ENCODE data around the gene GSK3A.

DNA sequence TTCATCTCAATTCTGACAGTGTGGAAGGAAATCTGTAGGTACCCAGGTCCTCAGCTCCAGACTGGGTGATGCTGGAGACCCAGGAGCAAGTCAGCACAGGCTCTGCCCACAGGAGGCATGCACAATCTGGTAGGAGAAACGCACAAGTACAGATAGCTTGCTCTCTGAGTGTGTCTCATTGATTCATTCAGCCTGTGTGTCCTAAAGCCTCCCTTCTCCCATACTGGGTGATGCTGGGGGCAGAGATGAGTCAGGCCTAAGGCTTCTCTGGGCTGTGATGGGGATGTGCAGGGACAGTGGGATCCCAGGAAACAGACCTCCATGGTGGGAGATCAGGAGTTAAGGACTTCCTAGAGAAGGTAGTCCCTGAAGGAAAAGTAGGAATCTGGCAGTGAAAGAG, 15.5 kb downstream of the GSK3A start:
- no peak for TF ChIP-seq YY1 (IDR thresholded peaks at IDR 0.05; ENCODE audit: insufficient read depth, insufficient read length)
- TF ChIP-seq ZNF274 (IDR thresholded peaks at IDR 0.05; ENCODE audit: low read depth, low read length) = no peak
- no peak for TF ChIP-seq SUZ12 (IDR thresholded peaks at IDR 0.05; ENCODE audit: extremely low read depth, insufficient read depth, insufficient read length)
